ENCODE data around the gene RASAL1.

RASAL1 gene

GRCh38 chr12:113115455-113116126 is 20.0 kb downstream of the RASAL1 start:
- DNase-seq = no peak

GRCh38 chr12:113114447-113115178 is 20.9 kb downstream of the RASAL1 start:
- DNase-seq = no peak

GRCh38 chr12:113113397-113113796 is 22.2 kb downstream of the RASAL1 start:
- DNase-seq = no peak

- no peak for DNase-seq
Observed at GRCh38 chr12:113112043-113112899, 23.3 kb downstream of the RASAL1 start.

DNA sequence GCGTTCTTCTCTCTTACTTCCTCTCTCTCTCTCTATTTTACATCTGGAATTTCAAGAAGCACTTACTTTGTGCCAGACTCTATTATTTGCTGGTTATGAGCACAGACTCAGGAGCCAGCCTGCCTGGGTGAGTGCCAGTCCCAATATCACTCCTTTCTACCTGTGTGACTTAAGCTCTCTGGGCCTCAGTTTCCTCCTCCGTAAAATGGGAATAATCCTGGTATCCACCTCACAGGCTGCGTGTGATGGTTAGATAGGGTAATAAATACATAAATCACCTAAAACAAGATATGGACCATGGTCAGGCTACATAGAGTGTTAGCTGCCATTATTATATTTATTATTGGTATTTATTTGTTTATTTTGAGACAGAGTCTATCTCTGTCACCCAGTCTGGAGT is 24.3 kb downstream of the RASAL1 start:
- DNase-seq = no peak

GRCh38 chr12:113109872-113110599 is 25.5 kb downstream of the RASAL1 start:
- DNase-seq = no peak

- DNase-seq = no peak
Observed at GRCh38 chr12:113109360-113109759, 26.2 kb downstream of the RASAL1 start.

DNA sequence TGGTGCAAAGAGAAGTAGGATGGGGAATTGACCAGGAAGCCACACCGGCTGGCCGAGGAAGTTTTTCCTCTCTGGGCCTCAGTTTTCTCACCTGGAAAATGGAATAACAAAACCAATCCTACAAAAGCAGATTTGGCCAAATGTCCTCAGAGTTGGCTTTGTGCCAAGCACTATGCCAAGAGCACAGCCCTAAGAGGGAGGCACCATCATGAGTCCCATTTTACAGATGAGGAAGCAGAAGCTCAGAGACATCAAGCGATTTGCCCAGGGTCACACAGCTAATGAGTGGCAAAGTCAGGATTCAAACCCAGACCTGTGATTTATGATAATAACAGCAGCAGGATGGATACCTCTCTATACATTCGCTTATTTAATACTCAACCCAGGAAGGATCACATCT is 27.3 kb downstream of the RASAL1 start:
- DNase-seq = no peak

GRCh38 chr12:113106361-113106760 is 29.2 kb downstream of the RASAL1 start:
- no peak for DNase-seq

DNA sequence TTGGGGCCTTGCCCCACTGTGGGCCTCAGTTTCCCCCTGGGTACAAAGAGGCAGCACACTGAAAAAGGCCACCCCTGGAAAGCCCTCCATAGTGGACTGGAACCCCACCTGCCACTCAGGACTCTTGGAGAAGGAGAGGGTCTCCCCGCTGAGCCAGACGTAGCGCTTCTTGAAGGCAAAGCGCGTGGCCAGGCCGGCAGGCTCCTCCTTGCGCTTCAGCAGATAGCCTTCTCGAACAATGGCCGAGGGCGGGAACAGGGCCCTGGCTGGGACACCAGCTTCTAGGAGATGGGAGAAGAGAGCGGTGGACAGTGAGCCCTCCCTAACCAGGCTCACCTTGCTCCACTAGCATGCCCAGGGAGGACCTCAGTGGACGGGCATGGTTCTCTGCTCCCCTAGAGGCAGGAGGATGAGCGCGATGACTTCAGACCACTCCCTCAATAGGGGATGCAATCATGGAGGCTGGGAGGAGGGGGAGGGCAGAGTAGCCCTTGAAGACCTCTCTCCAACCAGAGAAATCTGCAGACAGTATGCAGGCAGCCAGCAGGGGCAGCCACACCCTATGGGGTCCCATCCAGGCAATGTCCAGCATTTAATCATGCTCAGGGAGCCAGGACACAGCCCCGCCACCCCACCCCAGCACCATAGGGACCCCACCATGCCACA is 29.8 kb downstream of the RASAL1 start:
- no peak for DNase-seq

GRCh38 chr12:113104953-113105510 is 30.5 kb downstream of the RASAL1 start:
- no peak for DNase-seq

DNA sequence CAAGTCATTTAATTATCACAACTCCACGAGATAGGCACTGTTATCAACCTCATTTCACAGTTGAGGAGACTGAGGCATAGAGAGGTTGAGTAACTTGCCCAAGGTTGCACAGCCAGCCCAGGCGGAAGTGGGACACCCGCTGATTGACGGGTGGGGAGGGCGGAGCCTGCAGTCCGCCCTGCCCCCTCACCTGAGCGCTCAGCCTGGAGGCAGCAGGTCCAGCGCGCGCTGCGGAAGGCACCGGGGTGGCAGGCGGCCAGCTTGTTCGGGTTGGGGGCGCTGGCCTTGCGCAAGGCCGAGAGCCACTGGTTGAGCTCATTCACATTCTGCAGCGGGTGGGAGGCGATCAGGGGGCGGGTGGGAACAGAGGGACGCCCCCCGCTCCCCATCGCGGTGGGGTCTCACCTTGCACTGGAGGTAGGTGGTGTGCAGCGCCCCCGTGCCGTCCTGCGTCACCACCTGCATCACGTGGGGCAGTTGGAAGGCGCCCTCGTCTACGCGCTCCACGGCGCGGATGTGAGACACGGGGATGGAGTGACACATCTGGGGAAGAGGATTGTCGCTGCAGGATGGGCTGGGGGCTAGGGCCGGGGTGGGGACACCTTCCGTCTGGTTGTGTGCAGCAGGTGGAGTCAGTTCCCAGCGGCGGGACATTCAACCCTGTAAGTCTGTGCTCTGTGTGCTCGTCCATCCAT is 31.7 kb downstream of the RASAL1 start:
- DNase-seq = no peak

GRCh38 chr12:113102811-113103210 is 32.8 kb downstream of the RASAL1 start:
- no peak for DNase-seq

GRCh38 chr12:113101751-113102150 is 33.8 kb downstream of the RASAL1 start:
- DNase-seq = no peak

GRCh38 chr12:113099764-113100163 is 35.8 kb downstream of the RASAL1 start:
- no peak for DNase-seq

- no peak for DNase-seq
Observed at GRCh38 chr12:113099364-113099763, 36.2 kb downstream of the RASAL1 start.

GRCh38 chr12:113098441-113099028 is 37.0 kb downstream of the RASAL1 start:
- DNase-seq = peak; percentile 48

DNA sequence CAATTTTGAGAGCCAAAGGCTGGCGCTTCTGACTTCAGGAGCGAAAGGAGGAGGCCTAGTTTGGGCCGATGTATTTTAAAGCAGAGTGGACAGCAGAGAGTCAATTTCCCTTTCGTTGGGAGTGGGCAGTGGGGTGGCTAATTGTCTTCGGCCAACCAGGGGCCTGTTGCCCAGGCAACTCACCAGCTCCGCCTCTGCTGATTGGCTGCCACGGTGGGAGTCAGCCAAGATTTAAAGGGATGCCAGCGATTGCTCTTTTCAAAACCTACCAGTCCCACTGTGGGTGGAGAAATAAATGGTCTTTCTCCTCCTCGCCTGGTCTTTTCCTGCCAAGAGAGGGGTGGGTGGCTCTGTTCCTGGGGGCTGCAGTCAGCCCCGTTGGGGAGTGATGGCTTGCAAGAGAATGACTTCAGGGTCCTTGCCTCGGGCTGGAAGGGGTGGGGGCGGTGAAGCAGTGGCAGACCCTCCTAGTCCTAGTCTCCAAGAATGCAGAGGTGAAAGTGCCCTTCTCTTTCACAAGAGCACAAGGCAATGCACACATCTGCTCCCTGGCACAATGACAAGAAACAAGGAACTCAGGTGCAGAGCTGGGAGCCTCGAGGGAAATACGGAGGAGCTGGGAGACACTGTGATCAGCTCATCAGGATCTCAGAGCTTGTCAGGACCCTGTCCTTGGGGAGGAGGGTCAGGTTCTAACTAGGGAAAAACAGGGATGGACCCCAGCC is 37.7 kb downstream of the RASAL1 start:
- DNase-seq = no peak

GRCh38 chr12:113096675-113097461 is 38.7 kb downstream of the RASAL1 start:
- no peak for DNase-seq

Data from fibroblast of skin of abdomen (primary cell).